HG03097 (cell line): ENCODE measurements around the gene ATXN7.
A peak's percentile ranks its signal among the peaks of the same experiment; 100 is the strongest.

Source experiments
- ATAC-seq: cut with Tn5 transposase; IDR thresholded peaks from one replicate; pipeline ENCODE4 v1.9.1; 2021; ENCODE audit not compliant: unreplicated experiment, low FRiP score

Gene ATXN7

GRCh38 chr3:64008487-64009351, 145.1 kb downstream of the ATXN7 start:
- ATAC-seq = no peak

DNA sequence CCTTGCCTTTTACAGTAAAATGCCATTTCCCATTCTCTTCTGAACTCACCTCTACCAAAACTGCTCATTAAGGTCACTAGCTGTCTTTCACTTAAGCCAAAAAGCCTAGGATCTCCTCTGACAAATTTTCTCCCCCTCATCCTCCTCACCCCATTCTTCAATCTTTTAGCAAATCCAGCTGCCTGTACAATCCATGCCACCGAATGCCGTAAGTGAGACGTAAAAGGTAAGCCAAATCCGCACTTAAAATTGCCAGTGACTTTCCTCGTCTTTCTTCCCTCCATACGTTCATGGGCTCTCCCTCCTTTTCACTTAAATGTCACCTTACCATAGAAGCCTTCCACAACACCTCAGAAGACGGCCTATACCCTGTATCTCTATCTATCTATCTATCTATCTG, 145.9 kb downstream of the ATXN7 start:
- ATAC-seq = no peak

DNA sequence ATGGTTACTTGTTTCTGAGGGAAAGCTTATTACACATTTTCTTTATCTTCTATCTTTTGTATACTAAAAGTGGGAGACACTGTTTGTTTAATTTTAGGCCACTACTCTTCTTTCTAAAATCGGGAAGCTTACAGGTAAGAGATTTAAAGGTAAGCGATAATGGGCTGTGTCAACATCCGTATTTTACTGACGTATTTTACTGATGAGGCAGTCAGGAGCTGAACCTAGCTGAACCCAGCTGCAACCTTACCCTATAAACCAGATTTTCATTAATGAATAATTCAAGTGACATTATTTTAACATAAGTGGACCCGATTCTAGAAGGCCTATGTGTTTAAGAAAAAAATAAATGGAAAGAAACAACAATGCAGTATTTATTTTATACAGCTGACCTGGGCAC, 146.5 kb downstream of the ATXN7 start:
- no peak for ATAC-seq

- no peak for ATAC-seq
Observed at GRCh38 chr3:64011685-64012084, 148.0 kb downstream of the ATXN7 start.

DNA sequence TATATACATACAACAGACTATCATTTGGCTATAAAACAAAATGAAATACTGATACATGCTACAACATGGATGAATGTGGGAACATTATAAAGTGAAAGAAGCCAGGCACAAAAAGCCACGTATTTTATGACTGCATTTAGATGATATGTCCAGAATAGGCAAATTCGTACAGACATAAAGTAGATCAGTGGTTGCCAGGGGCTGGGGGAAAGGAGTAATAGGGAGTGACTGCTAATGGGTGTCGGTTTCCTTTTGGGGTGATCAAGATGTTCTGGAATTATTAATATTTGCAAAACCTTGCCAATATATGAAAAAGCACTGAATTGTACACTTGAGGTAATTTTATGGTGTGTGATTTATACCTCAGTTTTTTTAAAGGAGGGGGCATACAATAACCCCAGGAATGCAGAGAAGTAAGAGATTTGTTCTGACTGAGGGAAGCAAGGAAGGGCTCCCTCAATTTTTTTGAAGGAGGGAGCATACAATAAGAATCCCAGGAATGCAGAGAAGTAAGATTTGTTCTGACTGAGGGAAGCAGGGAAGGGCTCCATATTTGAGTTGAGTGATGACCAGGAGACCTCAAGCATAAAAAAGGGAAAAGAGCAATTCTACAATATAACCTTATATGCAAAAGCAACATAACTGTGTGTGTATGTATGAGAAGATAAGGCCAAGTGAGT, 153.4 kb downstream of the ATXN7 start:
- no peak for ATAC-seq

DNA sequence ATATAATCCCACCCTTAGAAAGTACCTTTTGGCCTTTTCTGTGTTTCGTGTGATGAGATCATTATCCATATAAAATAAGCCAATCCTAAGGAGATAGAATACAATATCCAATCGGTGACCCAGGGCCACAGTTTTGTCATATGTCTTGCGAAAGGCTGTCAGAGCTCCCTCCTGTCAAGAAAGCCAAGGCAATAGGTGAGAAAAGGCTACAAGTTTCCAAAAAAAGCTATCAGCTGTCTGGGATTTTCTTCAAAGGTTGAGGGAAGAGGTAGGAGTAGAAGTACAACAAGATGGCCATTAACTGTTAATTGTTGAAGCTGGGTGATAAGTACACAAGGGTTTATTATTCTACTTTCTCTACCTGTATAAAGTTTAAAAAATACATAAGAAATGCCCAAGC, 155.6 kb downstream of the ATXN7 start:
- ATAC-seq = no peak

DNA sequence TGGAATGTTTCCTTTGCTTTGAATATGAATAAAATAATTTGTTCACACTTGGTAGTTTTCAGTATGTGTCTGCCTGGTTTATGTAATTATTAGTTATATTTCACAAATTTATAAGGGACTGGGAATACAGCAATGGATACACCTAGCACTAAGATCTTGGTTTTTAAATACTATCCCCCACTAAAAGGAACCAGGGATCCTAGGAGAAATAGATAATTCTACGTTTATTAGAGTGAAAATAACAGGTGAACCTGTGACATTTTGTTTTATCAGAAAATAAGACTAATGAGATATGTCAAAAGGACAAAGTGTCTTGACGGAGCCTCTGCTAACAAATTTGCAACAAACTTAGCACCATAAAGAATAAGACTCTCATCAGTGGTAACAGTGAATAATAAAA, 156.2 kb downstream of the ATXN7 start:
- ATAC-seq = no peak

DNA sequence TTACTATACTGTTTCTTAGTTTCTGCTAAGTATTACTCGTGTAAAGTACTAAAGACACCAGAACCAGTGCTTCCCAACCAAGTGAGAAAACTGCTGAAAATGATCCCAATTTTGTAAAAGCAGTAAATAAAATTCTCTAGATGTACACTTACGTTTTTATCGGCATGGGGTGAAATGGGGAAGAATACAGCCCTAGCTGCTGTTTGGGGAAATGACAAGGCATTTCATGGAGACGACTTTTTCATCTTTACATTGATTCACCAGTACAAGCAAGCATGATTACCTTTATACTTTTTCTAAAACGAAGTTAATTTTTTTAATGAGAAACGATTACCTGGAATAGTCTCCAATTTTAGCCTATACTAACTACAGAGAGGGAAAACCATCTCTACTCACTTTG, 158.3 kb downstream of the ATXN7 start:
- no peak for ATAC-seq

GRCh38 chr3:64022451-64023186, 159.0 kb downstream of the ATXN7 start:
- ATAC-seq = no peak

DNA sequence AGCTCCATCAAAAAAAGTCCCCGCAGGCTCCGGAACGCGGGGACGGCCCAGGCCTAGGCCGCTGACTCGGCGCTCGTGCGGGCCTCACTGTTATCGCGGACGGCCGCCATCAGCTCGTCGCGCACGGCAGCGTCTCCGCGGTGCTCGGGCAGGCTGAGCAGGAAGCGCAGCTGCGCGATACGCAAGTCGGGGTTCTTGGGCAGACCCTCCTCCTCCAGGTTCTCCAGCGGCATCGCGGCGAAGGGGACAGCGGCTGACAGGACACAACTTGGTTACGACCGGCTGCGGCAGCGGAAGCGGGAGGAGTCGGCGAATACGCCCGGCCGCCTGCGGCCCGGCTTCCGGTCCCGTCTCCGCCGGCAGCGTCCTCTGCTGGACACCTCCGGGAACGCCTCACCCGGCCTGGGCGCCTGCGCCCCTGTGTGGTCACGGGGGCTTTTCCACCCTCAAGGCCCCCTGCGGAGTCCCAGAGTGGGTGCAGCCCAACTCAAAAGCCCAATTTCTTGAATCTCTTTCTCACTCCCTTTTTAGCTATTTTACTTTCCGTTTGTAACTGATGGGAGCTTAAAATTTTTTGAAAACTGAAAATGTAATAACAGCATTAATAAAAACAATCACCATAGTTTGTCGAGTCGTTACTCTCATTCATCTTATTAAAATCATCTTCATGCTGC, 159.7 kb downstream of the ATXN7 start, which contains the start of gene PSMD6:
TSS of gene PSMD6 (minus strand) at position 308 of the 674 bp plus-strand sequence. CDS start at position 233, 75 bp downstream.
- peak; percentile 98 for ATAC-seq

GRCh38 chr3:64023861-64024223, 160.2 kb downstream of the ATXN7 start:
- no peak for ATAC-seq

- ATAC-seq = no peak
Observed at GRCh38 chr3:64026346-64026745, 162.7 kb downstream of the ATXN7 start.

DNA sequence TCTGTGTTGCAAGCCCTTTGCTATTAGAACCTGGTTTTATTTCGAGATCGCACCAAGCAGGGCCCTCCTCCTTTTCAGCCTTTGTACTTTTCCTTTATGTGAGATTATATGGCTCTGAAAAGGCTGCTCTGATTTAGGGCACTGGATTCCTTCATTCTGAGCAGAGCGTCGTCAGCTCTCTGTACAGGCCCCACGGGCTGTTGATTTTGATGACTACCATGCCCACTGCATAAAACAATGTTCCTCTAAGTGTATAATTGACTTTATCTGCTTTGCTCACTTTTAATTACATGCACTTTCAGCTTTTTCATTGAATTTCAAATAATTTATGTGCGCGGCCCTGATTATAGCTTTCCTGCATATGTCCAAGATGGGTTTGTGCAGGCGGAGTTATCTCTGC, 164.0 kb downstream of the ATXN7 start:
- ATAC-seq = no peak

GRCh38 chr3:64028754-64029153, 165.1 kb downstream of the ATXN7 start:
- no peak for ATAC-seq

DNA sequence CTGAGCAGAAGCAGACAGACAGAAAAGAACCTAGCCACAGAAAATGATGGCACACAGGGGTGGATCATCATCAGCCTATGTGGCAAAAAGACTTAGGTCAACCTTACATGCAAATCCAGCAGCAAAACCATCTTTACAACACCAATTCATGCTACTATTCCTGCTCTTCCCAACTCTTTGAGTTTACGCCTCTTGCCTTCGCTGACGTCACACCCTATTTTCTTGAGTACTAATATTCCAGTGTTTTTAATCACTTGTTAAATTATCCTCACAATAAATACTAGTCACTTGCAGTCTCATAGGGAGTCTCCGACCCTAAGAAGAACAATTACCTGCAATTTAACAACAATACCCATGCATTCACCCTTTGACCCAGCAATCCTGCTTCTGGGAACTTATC, 165.6 kb downstream of the ATXN7 start:
- ATAC-seq = no peak

DNA sequence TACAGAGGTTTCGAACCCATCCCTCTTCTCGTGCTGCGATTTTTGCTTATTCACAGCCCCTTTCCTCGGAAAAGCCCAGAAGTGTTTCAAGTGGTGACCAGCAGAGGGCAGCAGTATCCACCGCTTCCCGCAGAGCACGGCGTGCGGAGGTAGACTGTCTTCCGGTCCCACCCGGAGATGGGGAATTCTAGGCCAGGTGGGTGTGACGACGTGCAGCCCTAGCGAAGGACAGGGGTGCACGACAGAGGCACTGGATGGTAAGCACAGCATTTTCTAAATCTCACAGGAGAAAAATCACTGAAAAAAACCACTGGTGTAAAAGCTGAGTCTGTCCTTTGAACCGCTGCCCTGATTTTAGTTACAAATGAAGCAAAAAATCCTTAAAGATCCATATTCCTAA, 167.1 kb downstream of the ATXN7 start:
- peak; percentile 95 for ATAC-seq

DNA sequence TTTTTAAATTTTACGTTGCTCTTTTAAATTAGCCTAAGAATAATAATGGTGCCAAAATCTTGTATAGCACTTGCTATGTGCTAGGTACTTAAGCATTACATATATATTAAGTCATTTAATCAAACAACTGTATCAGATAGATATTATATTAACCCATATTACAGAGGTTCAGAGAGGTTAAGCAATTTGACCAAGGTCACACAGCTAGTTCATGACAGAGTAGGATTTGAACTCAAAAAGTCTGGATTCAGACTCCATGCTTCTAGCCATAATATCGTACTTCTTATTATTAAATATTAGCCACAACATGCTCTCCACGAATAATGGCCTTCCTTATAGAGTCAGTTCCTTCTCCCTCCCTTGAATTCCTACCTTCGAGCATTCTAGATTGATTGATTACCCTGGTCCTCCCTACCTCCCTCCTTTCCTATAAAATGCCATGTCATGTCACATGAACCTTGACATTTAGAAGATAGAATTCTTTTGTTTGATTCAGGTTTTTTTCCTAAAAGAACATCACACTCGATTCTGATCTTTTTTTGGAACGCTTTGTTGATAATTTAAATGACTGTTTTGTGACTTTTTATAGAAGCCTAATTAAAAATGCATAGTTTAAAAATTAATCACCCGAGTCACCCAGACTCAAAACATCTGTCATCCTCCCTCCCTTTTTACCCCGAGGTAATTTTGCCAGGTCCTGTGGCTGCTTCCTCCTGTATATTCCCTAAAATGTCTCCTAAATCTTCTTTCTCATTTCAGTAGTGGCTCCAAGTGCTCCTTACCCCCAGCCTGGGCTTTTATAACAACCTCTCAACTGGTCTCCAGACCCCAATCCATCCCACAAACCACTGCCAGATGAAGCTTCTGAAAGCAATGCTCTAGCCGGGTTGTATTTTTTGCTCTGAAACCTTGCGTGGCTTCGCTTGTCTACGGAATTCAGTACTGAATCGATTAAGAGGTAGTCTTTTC, 168.2 kb downstream of the ATXN7 start:
- ATAC-seq = no peak

- ATAC-seq = no peak
Observed at GRCh38 chr3:64033069-64033468, 169.4 kb downstream of the ATXN7 start.

- ATAC-seq = no peak
Observed at GRCh38 chr3:64037084-64037483, 173.4 kb downstream of the ATXN7 start.
